NCI-H2081 (cell line): Measurements from ENCODE around the gene DCLRE1A.

ENCODE experiments used
- DNase-seq, 2 experiments: peaks; one replicate each; lab custom pipeline; 2025; lab: John Stamatoyannopoulos, UW

DCLRE1A gene

DNA sequence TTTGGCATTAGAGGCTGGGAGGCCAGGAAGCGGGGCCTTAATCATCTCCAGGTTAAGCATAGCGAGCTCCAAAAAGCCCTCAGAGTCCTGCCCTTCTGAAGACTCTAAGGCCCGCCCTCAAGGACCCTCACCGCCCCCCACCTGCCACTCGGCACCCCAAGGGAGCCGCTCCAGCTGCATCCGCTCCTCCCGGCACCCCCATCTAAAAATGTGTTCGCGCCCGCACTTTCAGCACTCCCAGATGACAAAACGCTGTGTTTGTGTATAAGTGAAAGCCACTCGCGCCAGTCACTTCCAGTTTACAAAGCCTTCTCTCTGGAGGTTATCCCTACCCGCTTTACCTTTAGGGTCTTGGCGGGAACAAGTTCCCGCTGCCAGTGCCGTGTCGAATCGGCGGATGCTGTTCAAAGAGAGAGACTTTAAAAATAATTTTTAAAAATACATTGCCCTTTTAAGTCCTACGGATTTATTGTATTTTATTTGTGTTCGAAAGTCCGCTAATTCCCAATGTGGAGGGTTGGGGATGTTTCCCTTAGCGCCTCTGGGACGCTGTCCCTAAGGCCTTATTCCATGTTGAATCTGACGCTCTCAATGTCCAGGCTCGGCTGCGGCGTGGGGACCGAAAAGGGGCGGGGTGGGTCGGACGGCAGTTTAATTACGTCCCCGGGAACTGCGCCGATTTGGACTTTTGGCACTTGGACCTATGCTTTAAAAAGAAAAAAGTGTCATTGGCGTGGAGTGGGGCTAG lies at the start of gene DCLRE1A, which contains the start of gene NHLRC2:
Gene DCLRE1A, minus strand, starts transcription at position 70 of the 748 bp plus-strand sequence. CDS start 900 bp downstream, outside the sequence.
Gene NHLRC2, plus strand, starts transcription at position 649 of the 748 bp plus-strand sequence. CDS start 212 bp downstream, outside the sequence.
- peak; percentile 12 to 84 for DNase-seq

DNA sequence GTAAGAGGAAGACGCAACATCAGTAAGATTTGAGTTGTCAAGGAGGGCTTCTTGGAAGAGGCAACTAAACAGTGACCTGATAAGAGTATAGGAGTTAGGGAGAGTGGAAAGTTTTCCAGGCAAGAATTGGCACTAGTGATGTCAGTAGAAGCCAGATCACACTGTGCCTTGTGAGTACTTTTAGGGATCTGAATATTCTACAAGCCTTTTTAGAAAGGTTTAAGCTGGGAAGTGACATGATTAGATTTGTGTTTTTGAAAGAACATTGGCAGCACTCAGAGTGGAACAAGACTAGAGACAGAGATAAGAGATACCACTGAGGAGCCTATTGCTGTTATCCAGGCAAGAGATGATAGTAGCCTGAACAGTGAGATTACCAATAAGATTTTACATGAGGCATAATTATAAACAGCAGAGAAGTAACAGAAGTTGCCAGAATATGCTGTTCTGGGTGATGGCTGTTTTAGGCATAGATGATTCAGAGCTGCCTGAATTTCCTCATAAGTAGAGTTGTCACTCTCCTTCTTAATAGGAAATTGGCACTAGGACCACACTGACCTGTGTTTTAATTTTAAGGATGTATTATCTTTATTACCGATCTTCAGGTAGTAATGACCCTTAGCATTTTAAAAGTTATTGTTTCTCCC lies 46.2 kb upstream of the DCLRE1A start:
- DNase-seq, result no peak

DNA sequence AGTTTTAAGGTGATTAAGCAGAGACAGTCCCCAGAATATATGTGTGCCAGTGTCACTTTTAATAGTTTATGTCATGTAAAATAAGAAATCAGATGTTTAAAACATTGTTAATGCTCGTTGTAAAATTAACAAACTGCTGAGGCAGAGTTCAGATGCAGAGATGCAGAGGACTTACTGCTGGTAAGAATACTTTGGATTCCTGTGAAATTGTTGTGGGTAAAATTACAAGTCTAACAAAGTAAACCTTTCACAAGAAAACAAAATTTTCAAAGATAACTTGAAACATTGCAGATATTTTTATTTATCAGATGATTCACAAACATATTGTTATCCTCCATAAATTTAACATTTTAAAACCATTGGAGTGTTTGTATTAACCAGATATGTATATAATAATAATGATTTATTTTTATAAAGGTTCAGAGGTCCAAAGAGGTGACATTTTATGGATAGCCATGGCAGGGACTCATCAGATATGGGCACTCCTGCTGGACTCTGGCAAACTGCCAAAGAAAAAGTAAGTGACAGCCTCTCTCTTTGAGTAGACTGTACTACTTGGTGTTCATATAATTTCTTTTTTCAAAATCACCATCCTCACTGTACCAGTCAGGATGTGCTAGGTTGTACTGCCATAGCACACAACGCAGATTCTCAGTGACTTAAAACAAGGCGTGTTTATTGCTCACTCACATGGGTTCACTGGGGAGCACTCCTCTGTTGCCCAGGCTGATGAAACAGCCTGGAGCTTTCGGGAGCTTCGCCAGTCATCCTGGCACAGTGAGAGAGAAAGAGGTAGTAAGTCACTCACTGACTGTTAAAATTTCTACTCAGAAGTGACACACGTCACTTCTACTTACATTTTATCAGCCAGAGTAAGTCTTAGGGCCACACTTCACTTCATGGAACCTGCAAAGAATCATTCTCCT lies 44.1 kb upstream of the DCLRE1A start:
- DNase-seq, result no peak

DNA sequence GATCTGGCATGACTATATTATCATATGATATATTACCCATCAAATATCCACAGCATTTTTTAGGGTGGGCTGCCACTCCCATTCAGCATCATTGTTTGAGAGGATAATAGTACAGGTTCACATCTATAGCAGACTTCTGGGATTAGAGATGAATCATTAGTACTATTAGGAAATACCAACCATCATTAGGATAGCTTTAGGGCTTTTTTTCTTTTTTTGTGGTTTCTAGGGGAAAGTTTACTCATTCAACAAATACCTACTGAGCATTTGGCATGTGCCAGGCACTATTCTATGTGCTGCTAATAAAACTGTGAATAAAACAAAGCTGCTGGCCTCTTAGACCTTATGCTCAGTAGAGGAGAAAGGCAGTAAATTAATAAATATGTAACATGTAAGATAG lies 41.1 kb upstream of the DCLRE1A start:
- no peak for DNase-seq

DNA sequence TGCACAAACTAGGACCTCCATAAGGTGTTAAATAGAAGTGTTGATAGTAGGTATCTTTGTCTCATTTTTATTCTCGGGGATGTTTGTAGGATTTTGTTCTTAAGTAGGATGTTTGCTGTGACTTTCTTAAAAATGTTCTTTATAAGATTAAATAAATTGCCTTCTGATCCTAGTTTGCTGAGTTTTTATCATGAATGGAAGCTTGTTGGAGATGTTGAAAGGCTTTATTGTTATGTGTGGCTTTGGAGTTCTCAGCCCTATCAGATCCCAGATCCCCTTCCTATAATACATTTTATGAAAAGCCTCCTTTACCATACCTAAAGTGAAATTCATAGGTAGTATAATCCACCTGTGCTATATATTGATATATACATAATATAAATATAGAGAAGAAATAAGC lies 40.7 kb upstream of the DCLRE1A start:
- no peak for DNase-seq

DNA sequence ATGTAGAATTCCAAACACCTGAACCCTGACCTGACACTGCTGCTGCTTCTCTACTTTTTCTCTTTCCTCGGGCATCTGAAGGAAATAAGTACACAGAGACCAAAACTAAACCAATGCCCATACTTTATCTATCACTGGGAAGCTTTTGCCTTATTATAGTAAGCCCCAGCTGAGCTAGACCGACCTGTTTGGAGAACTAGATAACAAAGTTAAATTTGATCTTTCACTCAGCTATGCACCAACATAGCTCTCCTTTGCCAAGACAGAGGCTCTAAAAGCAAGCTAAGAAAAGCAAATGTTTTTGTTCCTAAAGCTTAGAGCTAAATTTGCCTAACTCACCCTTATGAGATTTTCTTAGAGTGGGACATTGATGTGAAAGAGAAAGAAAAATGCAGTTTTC lies 39.7 kb upstream of the DCLRE1A start:
- DNase-seq, result no peak

DNA sequence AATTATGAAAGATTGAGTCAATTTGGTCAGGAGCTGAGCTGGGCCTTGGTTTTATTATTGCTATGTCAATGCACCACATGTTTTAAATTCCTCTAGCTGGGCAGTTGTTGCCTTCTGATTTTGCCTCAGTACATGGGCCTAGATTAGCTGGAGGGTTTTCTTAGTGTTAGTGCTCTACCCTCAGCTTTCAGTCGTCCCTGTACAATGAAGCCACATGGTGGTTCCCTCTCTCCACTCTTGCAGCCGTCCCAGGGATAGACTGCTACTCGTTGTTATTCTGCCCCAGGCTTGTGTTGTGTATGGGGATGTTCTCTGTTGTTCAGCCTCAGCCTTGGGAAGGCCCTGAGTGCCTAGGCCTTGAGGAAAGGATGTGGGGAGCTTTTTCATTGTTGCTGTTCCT lies 37.6 kb upstream of the DCLRE1A start:
- no peak for DNase-seq

DNA sequence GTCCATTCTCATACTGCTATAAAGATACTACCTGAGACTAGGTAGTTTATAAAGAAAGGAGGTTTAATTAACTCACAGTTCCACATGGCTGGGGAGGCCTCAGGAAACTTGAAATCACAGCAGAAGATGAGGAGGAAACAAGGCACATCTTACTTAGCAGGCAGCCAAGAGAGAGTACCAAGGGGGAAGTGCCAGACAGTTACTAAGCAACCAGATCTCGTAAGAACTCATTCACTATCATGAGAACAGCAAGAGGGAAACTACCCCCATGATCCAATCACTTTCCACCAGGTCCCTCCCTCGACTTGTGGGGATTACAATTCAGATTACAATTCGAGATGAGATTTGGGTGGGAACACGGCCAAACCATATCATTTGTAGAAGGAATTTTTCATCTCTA lies 36.9 kb upstream of the DCLRE1A start:
- DNase-seq, result no peak

DNA sequence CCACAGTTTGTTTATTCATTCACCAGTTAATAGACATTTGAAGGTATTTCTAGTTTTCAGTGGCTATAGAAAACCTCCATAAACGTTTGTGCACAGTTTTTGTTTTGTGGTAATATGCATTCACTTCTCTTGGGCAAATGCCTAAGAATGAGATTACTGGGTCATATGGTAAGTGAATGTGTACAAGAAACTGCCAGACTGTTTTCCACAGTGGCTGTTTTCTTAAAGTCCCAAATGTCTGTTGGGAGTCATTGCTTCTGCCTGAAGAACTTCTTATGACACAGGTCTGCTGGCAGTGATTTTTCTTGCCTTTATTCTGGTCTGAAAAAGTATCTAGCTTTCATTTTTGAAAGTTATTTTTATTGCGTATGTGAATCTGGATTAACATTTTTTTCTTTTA lies 36.0 kb upstream of the DCLRE1A start:
- no peak for DNase-seq

DNA sequence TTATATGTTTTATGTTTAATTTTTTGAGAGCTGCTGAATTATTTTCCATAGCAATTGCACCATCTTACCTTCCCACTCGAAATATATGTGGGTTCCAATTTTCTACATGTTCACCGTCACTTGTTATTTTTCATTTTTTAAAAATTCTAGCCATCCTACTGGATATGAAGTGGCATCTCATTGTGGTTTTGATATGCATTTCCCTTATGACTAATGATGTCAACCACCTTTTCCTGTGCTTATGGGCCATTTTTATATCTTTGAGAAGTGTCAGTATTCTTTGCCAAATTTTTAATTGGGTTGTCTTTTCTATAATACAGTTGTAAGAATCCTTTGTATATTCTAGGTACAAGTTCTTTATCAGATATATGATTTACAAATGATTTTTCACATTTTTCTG lies 28.4 kb upstream of the DCLRE1A start:
- no peak for DNase-seq

DNA sequence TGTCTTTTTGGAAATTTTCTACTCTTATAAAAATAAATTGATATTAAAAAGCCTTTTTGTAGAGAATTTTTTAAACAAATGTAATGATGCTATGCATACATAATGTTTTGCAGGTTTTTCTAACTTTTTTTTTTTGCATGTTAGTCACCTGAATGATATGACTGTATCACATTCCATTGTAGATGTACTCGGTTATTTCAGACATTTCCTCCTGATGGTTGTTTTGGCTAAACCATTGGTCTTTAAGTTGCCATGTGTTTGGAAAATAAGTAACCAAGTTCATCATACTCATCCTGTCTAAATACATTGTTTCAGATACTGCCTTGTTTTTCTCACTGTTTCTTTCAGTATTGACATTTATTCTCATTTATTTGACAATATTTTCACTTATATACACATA lies 26.4 kb upstream of the DCLRE1A start:
- no peak for DNase-seq

DNA sequence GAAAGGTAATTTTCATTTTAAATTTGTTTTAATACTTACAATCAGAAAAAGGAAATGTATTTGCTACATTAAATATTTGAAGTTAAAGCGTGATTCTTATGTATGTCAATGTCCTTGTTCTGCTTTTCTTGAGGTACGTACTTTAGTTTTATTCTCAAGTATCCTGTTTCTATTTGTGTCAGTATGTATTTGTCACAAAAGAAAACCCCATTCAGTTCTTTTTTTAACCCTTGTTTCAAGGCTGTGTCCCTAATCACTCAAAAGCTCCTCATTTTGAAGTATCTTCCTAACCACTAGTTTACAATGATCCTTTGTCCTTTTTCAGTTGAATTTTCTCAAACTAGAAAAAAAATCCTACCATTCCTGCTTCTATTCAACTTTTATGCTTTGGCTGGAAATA lies 25.8 kb upstream of the DCLRE1A start:
- DNase-seq, result no peak

DNA sequence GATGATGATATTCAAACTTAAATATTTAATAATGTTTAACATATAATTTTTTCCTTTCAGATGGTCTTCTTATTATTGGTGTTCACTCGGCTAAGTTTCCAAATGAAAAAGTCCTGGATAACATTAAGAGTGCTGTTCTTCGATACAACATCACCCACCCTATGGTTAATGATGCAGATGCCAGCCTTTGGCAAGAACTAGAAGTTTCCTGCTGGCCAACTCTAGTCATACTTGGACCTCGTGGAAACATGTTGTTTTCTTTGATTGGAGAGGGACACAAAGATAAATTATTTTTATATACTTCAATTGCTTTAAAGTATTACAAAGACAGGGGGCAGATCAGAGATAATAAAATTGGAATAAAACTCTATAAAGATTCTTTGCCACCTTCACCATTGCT lies 22.6 kb upstream of the DCLRE1A start:
- DNase-seq, result no peak

DNA sequence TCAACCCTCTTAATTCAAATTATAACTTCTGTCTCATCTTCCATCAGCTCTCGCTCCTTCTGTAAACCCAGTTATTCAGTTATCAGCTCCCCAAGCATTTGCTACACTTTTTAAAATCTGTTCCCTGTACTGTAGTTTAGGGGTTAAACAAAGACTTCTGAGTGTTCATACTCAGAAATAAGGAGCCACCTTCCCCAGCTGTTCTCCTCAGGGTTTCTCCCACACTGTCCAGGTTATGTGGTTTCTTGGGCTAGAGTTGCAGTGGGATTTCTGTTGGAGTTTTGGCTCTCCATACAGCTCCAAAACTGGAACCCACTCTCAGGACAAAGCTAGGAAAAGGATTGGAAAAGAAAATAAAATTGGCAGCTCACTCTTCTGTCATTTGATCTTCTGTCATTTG lies 21.3 kb upstream of the DCLRE1A start:
- DNase-seq, result no peak

DNA sequence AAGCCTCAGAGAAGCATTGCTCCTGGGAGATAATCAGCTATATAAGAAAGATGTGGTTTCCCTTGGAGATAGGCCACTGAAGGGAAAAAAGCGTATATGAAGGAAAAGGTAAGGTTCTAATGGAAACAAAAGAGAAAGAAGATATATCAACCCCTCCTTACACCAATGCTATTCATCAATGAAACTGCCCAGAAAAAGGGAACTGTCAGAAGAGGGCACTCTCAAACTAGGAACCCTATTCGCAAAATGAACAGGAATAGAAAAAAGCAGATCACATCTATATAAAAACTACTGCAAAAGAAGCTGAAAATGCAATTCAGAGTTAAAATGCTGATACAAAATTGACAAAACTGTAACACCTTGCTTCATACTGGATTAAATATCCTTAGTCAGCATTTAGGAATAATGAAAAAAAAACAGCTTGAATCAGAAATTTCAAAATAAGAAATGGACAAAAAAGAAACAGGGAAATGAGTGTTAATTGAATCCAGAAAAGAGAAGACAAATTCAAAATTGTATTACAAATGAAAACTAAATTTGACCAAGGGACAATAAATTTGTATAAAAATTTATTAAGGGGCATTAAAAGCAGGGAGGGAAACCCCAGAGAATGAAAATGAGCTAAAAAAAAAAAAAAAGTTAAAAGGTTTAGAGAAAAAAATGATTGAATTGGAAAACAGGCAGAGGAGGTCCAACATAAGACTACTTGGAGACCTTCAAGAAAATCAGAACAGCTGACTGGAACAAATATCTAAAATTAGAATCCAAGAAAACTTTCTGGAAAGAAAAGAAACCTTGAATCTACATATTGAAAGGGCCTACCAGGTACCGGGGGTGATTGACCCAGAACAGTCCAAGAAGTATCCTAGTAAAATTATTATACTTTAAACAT lies 18.5 kb upstream of the DCLRE1A start:
- no peak for DNase-seq

DNA sequence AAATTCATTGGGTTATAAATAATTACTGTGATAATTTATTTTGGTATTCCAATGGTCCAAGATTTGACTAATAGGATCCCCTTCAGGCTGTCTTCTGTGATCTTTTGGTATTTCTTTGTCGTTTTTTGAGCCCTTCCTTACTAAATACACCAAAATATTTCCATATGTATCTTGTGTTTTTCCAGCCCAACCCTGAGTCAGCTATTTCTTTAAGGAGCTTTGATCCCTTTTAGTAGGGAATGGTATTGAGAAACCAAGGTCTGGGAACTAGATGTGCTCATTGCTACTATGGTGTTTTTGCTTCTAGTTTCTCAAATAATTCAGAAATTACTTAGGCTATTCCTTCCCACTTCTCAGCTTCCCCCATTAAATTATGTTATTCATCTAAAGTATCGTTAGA lies 15.9 kb upstream of the DCLRE1A start:
- no peak for DNase-seq

DNA sequence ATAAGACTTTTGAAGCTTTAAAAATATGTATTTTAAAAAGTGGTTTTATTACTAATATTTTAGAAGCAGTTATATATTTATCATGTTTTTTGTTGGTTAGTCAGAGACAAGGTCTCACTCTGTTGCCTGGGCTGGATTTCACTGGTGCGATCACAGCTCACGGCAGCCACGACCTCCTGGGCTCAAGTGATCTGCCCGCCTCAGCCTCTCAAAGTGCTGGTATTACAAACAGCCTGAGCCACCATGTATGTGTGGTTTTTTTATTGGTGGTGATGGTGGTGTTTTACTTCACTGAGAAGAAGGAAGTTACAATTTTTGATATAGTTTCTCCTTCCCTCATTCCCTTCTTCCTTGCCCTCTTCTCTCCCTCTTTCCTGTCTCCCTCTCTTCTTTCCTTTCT lies 14.0 kb upstream of the DCLRE1A start:
- no peak for DNase-seq

DNA sequence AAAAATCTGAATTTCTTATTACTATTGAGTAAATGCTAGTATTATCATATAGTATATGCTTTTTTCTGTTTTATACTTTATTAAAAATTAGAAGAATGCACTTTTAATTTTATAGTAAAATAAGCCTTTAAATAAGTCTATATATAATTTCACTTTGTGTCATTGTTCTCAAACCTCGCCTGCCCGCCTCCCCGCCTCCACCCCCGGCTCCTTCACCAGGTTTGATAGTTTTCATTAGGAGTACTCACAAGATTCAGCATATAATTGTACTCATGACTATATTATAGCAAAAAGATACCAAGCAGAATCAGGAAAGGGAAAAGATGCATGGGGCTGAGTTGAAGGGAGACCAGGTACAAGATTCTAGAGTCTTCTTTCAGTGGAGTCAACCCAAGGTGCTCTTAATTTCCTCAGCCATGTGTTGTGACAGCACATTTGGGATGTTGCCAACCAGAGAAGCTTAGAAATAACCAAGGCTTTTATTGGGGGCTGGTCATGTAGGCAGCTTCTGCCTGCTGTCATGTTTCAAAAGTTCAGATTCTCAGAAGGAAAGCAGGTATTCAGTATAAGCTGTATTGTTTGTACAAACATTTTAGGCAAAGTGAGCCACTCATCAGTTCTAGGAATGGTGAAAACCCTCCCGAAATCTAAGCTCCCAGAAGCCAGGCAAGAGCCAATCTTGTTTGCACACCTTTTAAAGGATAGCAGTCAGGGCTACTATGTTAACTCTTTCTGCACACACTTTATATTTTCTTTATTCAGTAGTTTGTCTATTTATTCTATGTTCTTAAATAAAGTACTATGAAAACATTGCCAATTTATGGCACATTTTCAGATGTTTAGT lies 12.9 kb upstream of the DCLRE1A start:
- no peak for DNase-seq

DNA sequence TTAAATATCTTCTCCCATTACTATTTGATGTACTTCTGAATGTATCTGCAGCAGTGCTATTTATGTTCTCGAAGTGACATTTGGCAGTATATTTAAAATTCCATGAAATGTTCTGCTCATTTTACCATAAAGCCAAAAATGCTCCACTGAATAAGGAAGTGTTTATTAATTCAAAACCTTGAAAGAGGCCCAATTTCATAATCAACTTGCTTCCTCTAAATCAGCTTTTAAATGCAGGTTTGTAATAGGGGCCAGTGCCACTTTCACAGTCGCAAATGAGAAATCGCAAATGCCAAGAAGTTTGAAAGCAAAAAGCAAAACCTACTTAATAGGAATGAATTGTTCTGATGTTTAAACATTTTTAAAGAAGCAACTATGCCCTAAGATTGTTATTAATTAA lies 12.0 kb upstream of the DCLRE1A start:
- DNase-seq, result no peak

DNA sequence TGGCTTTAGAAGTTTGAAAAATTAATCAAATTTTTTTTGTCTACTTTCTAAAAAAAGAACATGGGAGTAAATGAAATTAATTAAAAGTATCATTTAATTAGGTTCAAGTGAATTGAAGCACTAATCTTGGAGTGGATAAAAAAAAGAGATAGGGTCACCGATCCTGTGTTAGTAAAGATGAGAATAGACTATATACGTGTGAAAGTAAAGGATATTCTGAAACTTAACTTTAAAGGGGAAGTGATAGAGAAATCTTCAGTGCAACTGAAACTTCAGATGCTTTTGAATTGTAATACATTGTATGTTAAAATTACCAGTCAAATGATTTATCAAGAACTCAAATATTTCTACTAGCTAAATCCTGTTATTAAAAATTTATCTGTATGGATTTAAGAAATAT lies 5.4 kb upstream of the DCLRE1A start:
- DNase-seq, result no peak

DNA sequence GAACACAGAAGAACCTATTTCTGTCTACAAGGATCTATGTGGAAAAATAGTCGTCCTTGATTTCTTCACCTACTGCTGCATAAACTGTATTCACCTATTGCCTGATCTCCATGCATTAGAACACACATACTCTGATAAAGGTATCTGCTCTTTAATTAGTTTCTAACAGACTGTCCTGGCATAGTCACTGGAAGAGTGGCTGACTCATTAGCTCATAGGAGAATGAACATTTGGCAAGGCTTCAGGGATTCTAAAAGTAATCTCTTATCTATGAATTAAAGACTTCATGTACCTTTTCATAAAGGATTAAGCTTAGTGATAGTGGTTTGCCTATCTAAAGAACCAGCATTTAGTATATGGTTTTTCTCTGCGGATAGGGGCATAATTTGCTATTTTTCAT lies 4.7 kb upstream of the DCLRE1A start:
- no peak for DNase-seq
